ENCODE measurements around the gene ZNF764.

Gene ZNF764

GRCh38 chr16:30526137-30526822 lies 31.9 kb downstream of the ZNF764 start, which contains the start of gene ZNF768:
Gene ZNF768, minus strand, starts transcription at chr16:30526566. Its CDS starts 153 bp downstream, at chr16:30526413.
- peak within 1 kb of the TSS; percentile 86 for H3K9ac ChIP-seq (ENCODE audit: low read length)
- peak within 1 kb of the TSS; percentile 89 for H3K27ac ChIP-seq (ENCODE audit: low read depth, low read length)
- H3K14ac ChIP-seq (ENCODE audit: low read length) = peak within 1 kb of the TSS; percentile 88
- H4K12ac ChIP-seq (ENCODE audit: low read depth, low read length) = peak within 1 kb of the TSS; percentile 83
- peak within 1 kb of the TSS; percentile 84 for H3K4me3 ChIP-seq (ENCODE audit: low read depth, low read length)
- WGBS (ENCODE audit: extremely low coverage, insufficient coverage, insufficient read length) = no CpG with 5 or more reads among the region's 73 CpGs
- peak within 1 kb of the TSS; percentile 71 for H2BK120ac ChIP-seq (ENCODE audit: insufficient read depth, low read length, poor library complexity)
- peaks cover 1% of the 10 kb centered on the region for H3K9me3 ChIP-seq (ENCODE audit: insufficient read depth, low read depth, low read length)
- peaks cover 14 to 15% of the 10 kb centered on the region in 2 experiments for H3K36me3 ChIP-seq (ENCODE audit: control insufficient read depth in 1 of 2, insufficient read depth in 2 of 2, low read length in 2 of 2)
- H3K4ac ChIP-seq (ENCODE audit: low read depth, low read length) = peak within 1 kb of the TSS; percentile 66
- no peaks in the 10 kb centered on the region for H3K27me3 ChIP-seq (ENCODE audit: insufficient read depth, low read length)
- H3K23ac ChIP-seq (ENCODE audit: low read length) = no peak within 1 kb of the TSS
- H4K91ac ChIP-seq (ENCODE audit: low read depth, low read length) = peak within 1 kb of the TSS; percentile 89
- H3K79me2 ChIP-seq (ENCODE audit: control insufficient read depth, insufficient read depth, low read length, poor library complexity) = peaks cover 6% of the 10 kb centered on the region
- peak within 1 kb of the TSS; percentile 93 for H2BK5ac ChIP-seq (ENCODE audit: low read depth, low read length, poor library complexity)
- no peak for DNase-seq
- H3K18ac ChIP-seq (ENCODE audit: low read length) = peak within 1 kb of the TSS; percentile 94
- H2AFZ ChIP-seq (ENCODE audit: insufficient read depth, low read length, poor library complexity) = peak within 1 kb of the TSS; percentile 72
- H4K8ac ChIP-seq (ENCODE audit: low read depth, low read length) = peak within 1 kb of the TSS; percentile 91
- H3K4me2 ChIP-seq (ENCODE audit: low read length) = peak within 1 kb of the TSS; percentile 94
- no peak within 1 kb of the TSS for H2BK12ac ChIP-seq (ENCODE audit: low read length)
- peaks cover 11% of the 10 kb centered on the region for H3K79me1 ChIP-seq (ENCODE audit: low read length)
- peaks cover 3 to 14% of the 10 kb centered on the region in 2 experiments for H3K4me1 ChIP-seq (ENCODE audit: control insufficient read depth in 1 of 2, insufficient read depth in 2 of 2, low read length in 2 of 2)
- H2AK5ac ChIP-seq (ENCODE audit: low read length) = peak within 1 kb of the TSS; percentile 52

GRCh38 chr16:30525844-30526136 lies 32.4 kb downstream of the ZNF764 start:
- Histone ChIP-seq H3K79me2 (ENCODE audit: control insufficient read depth, insufficient read depth, low read length, poor library complexity) (peaks cover 6% of the 10 kb centered on the region), H4K8ac (ENCODE audit: low read depth, low read length) (no peak overlapping the region), H4K91ac (ENCODE audit: low read depth, low read length) (peak overlapping the region; percentile 89)

GRCh38 chr16:30524575-30525568 lies 33.3 kb downstream of the ZNF764 start:
- no peak overlapping the region for H3K4me3 ChIP-seq (ENCODE audit: low read depth, low read length)
- DNase-seq = no peak
- H2BK120ac ChIP-seq (ENCODE audit: insufficient read depth, low read length, poor library complexity) = no peak overlapping the region
- H2AFZ ChIP-seq (ENCODE audit: insufficient read depth, low read length, poor library complexity) = no peak overlapping the region
- no peak overlapping the region for H3K4me2 ChIP-seq (ENCODE audit: low read length)
- H3K79me1 ChIP-seq (ENCODE audit: low read length) = peaks cover 11% of the 10 kb centered on the region
- H3K23ac ChIP-seq (ENCODE audit: low read length) = no peak overlapping the region
- WGBS (ENCODE audit: extremely low coverage, insufficient coverage, insufficient read length) = no CpG with 5 or more reads among the region's 60 CpGs
- H4K12ac ChIP-seq (ENCODE audit: low read depth, low read length) = no peak overlapping the region
- no peak overlapping the region for H3K4ac ChIP-seq (ENCODE audit: low read depth, low read length)
- no peak overlapping the region for H4K91ac ChIP-seq (ENCODE audit: low read depth, low read length)
- H2AK5ac ChIP-seq (ENCODE audit: low read length) = no peak overlapping the region
- no peak overlapping the region for H4K8ac ChIP-seq (ENCODE audit: low read depth, low read length)
- H3K27ac ChIP-seq (ENCODE audit: low read depth, low read length) = no peak overlapping the region
- H3K36me3 ChIP-seq (ENCODE audit: control insufficient read depth in 1 of 2, insufficient read depth in 2 of 2, low read length in 2 of 2) = peaks cover 9 to 14% of the 10 kb centered on the region in 2 experiments
- H3K14ac ChIP-seq (ENCODE audit: low read length) = no peak overlapping the region
- peaks cover 3 to 11% of the 10 kb centered on the region in 2 experiments for H3K4me1 ChIP-seq (ENCODE audit: control insufficient read depth in 1 of 2, insufficient read depth in 2 of 2, low read length in 2 of 2)
- no peak overlapping the region for H2BK12ac ChIP-seq (ENCODE audit: low read length)
- H3K9me3 ChIP-seq (ENCODE audit: insufficient read depth, low read depth, low read length) = peaks cover 1% of the 10 kb centered on the region
- H3K18ac ChIP-seq (ENCODE audit: low read length) = no peak overlapping the region
- no peaks in the 10 kb centered on the region for H3K27me3 ChIP-seq (ENCODE audit: insufficient read depth, low read length)
- H2BK5ac ChIP-seq (ENCODE audit: low read depth, low read length, poor library complexity) = no peak overlapping the region
- no peak overlapping the region for H3K9ac ChIP-seq (ENCODE audit: low read length)
- H3K79me2 ChIP-seq (ENCODE audit: control insufficient read depth, insufficient read depth, low read length, poor library complexity) = peaks cover 6% of the 10 kb centered on the region

More at GRCh38 chr16:30525844-30526136, 32.4 kb downstream of the ZNF764 start:
- no peak overlapping the region for H3K23ac ChIP-seq (ENCODE audit: low read length)
- H3K4me1 ChIP-seq (ENCODE audit: control insufficient read depth in 1 of 2, insufficient read depth in 2 of 2, low read length in 2 of 2) = peaks cover 3 to 14% of the 10 kb centered on the region in 2 experiments
- no CpG with 5 or more reads among the region's 4 CpGs for WGBS (ENCODE audit: extremely low coverage, insufficient coverage, insufficient read length)
- H2BK12ac ChIP-seq (ENCODE audit: low read length) = no peak overlapping the region
- peak overlapping the region; percentile 94 for H3K4me2 ChIP-seq (ENCODE audit: low read length)
- H3K18ac ChIP-seq (ENCODE audit: low read length) = no peak overlapping the region
- H3K4ac ChIP-seq (ENCODE audit: low read depth, low read length) = no peak overlapping the region
- H3K36me3 ChIP-seq (ENCODE audit: control insufficient read depth in 1 of 2, insufficient read depth in 2 of 2, low read length in 2 of 2) = peaks cover 11 to 14% of the 10 kb centered on the region in 2 experiments
- no peak overlapping the region for H2BK120ac ChIP-seq (ENCODE audit: insufficient read depth, low read length, poor library complexity)
- H3K9me3 ChIP-seq (ENCODE audit: insufficient read depth, low read depth, low read length) = peaks cover 1% of the 10 kb centered on the region
- no peak overlapping the region for H3K9ac ChIP-seq (ENCODE audit: low read length)
- H2AFZ ChIP-seq (ENCODE audit: insufficient read depth, low read length, poor library complexity) = peak overlapping the region; percentile 71
- no peak overlapping the region for H2BK5ac ChIP-seq (ENCODE audit: low read depth, low read length, poor library complexity)
- no peaks in the 10 kb centered on the region for H3K27me3 ChIP-seq (ENCODE audit: insufficient read depth, low read length)
- H3K14ac ChIP-seq (ENCODE audit: low read length) = no peak overlapping the region
- no peak for DNase-seq
- no peak overlapping the region for H2AK5ac ChIP-seq (ENCODE audit: low read length)
- H3K79me1 ChIP-seq (ENCODE audit: low read length) = peaks cover 11% of the 10 kb centered on the region
- peak overlapping the region; percentile 24 for H4K12ac ChIP-seq (ENCODE audit: low read depth, low read length)
- no peak overlapping the region for H3K27ac ChIP-seq (ENCODE audit: low read depth, low read length)
- H3K4me3 ChIP-seq (ENCODE audit: low read depth, low read length) = peak overlapping the region; percentile 84

- no peak overlapping the region for H3K18ac ChIP-seq (ENCODE audit: low read length)
- no peak overlapping the region for H3K9ac ChIP-seq (ENCODE audit: low read length)
- H2BK12ac ChIP-seq (ENCODE audit: low read length) = no peak overlapping the region
- no peak overlapping the region for H4K91ac ChIP-seq (ENCODE audit: low read depth, low read length)
- H3K27ac ChIP-seq (ENCODE audit: low read depth, low read length) = no peak overlapping the region
- no peak overlapping the region for H2AK5ac ChIP-seq (ENCODE audit: low read length)
- no peak overlapping the region for H2BK120ac ChIP-seq (ENCODE audit: insufficient read depth, low read length, poor library complexity)
- no peak overlapping the region for H3K23ac ChIP-seq (ENCODE audit: low read length)
- no CpG with 5 or more reads among the region's 26 CpGs for WGBS (ENCODE audit: extremely low coverage, insufficient coverage, insufficient read length)
- H3K4me1 ChIP-seq (ENCODE audit: control insufficient read depth in 1 of 2, insufficient read depth in 2 of 2, low read length in 2 of 2) = peaks cover 3 to 11% of the 10 kb centered on the region in 2 experiments
- H3K4ac ChIP-seq (ENCODE audit: low read depth, low read length) = no peak overlapping the region
- H3K36me3 ChIP-seq (ENCODE audit: control insufficient read depth in 1 of 2, insufficient read depth in 2 of 2, low read length in 2 of 2) = peaks cover 9 to 14% of the 10 kb centered on the region in 2 experiments
- H2BK5ac ChIP-seq (ENCODE audit: low read depth, low read length, poor library complexity) = no peak overlapping the region
- no peak overlapping the region for H4K8ac ChIP-seq (ENCODE audit: low read depth, low read length)
- H3K4me2 ChIP-seq (ENCODE audit: low read length) = no peak overlapping the region
- no peak overlapping the region for H3K14ac ChIP-seq (ENCODE audit: low read length)
- peaks cover 1% of the 10 kb centered on the region for H3K9me3 ChIP-seq (ENCODE audit: insufficient read depth, low read depth, low read length)
- no peak for DNase-seq
- H2AFZ ChIP-seq (ENCODE audit: insufficient read depth, low read length, poor library complexity) = no peak overlapping the region
- no peak overlapping the region for H4K12ac ChIP-seq (ENCODE audit: low read depth, low read length)
- no peaks in the 10 kb centered on the region for H3K27me3 ChIP-seq (ENCODE audit: insufficient read depth, low read length)
- no peak overlapping the region for H3K4me3 ChIP-seq (ENCODE audit: low read depth, low read length)
- peaks cover 6% of the 10 kb centered on the region for H3K79me2 ChIP-seq (ENCODE audit: control insufficient read depth, insufficient read depth, low read length, poor library complexity)
- peaks cover 11% of the 10 kb centered on the region for H3K79me1 ChIP-seq (ENCODE audit: low read length)
Measured at GRCh38 chr16:30523768-30524574, 34.2 kb downstream of the ZNF764 start.

All from trophoblast cell (in vitro differentiated cells and primary cell).